ENCODE measurements around the gene THAP11. TPM values are rescaled to one million over a fixed set of nuclear protein-coding genes. Genes with fewer than 3 reads are reported as not detected.

THAP11 gene
- polyA plus RNA-seq, 3 donors, result 17.6 to 84.2 (median 52.5) TPM

DNA sequence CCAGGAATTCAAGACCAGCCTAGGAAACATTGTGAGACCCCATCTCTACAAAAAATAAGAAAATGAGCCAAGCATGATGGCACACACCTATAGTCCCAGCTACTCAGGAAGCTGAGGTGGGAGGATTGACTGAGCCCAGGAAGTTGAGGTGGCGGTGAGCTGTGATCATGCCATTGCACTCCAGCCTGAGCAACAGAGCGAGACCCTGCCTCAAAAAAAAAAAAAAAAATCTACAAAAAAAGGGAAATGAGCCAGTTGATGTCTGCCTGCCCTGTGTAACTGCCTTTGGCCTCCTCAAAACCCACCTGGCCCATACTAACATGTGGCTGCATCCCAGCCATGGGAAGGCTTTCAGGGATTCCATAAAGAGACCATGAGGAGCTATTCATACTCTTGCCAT is 40.2 kb upstream of the THAP11 start:
- peaks cover 20 to 29% of the 10 kb centered on the region in 2 donors for H3K4me1 ChIP-seq (ENCODE audit: control insufficient read depth in 1 of 2, insufficient read depth in 2 of 2, low read length in 2 of 2)

DNA sequence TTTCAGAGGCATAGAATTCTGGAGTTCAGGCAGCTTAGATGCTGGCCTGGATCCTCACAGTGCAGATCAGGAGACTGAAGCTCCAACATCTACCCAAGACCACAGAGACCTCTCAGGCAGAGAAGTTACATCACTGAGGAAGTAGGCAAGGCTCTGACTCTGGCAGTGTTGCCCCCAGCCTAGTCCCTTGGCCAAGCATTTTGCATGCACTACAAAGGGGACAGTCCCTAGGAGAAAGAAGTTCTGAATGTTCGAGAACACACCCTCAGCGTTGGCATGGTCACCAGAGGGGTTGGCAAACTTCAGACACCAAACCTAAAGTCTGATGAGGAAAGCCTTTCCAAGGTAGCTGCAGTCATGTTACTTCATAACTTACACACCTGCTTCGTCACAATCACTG is 38.2 kb upstream of the THAP11 start:
- H3K9me3 Mint-ChIP-seq, result no peaks in the 10 kb centered on the region
- H3K4me3 Mint-ChIP-seq, result no peak overlapping the region
- peaks cover 39% of the 10 kb centered on the region for H3K4me1 Mint-ChIP-seq
- no peak overlapping the region for H3K4me3 ChIP-seq (replicated peaks in 1 of 3; ENCODE audit: low read depth in 2 of 3, low read length in 3 of 3)
- H3K4me2 ChIP-seq (replicated peaks; ENCODE audit: extremely low read depth, low read length, poor library complexity, severe bottlenecking), result no peak overlapping the region
- no CpG with 5 or more reads among the region's 3 CpGs for WGBS (ENCODE audit: insufficient coverage)
- no peak overlapping the region for H3K27ac ChIP-seq (ENCODE audit: low read depth in 1 of 2, low read length in 2 of 2)
- H3K27ac Mint-ChIP-seq, result peak overlapping the region; percentile 11 to 81 (median 70)
- H3K79me2 ChIP-seq (ENCODE audit: insufficient read depth, low read length), result peaks cover 61% of the 10 kb centered on the region
- peaks cover 0 to 2% (median 0%) of the 10 kb centered on the region in 3 donors for H3K27me3 Mint-ChIP-seq (ENCODE audit: low read depth in 3 of 3)
- no peak overlapping the region for H3K9ac ChIP-seq (ENCODE audit: insufficient read depth, low read length, poor library complexity, severe bottlenecking)
- H3K36me3 Mint-ChIP-seq, result peaks cover 35 to 53% of the 10 kb centered on the region in 2 donors
- H3K36me3 ChIP-seq (replicated peaks in 1 of 2; ENCODE audit: control insufficient read depth in 1 of 2, insufficient read depth in 2 of 2, low read length in 2 of 2), result peaks cover 19 to 42% of the 10 kb centered on the region in 2 donors
- intact Hi-C loops (cut with micrococcal nuclease), result loop anchor here in 1 of 2 donors (10.0 kb wide), 1 partner anchor 139 kb away; the partner anchor contains the start of genes ACD, C16orf86, ENKD1 and PARD6A
- DNase-seq, result peak in 2 of 3 donors; percentile 7 to 18
- TF ChIP-seq, protein P1, sequence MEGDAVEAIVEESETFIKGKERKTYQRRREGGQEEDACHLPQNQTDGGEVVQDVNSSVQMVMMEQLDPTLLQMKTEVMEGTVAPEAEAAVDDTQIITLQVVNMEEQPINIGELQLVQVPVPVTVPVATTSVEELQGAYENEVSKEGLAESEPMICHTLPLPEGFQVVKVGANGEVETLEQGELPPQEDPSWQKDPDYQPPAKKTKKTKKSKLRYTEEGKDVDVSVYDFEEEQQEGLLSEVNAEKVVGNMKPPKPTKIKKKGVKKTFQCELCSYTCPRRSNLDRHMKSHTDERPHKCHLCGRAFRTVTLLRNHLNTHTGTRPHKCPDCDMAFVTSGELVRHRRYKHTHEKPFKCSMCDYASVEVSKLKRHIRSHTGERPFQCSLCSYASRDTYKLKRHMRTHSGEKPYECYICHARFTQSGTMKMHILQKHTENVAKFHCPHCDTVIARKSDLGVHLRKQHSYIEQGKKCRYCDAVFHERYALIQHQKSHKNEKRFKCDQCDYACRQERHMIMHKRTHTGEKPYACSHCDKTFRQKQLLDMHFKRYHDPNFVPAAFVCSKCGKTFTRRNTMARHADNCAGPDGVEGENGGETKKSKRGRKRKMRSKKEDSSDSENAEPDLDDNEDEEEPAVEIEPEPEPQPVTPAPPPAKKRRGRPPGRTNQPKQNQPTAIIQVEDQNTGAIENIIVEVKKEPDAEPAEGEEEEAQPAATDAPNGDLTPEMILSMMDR (IDR thresholded peaks at IDR 0.05), result no peak
- peaks cover 26 to 34% of the 10 kb centered on the region in 2 donors for H3K4me1 ChIP-seq (ENCODE audit: control insufficient read depth in 1 of 2, insufficient read depth in 2 of 2, low read length in 2 of 2)
- H3K9me3 ChIP-seq (replicated peaks in 1 of 2; ENCODE audit: control insufficient read depth in 1 of 2, insufficient read depth in 1 of 2, low read length in 2 of 2), result no peaks in the 10 kb centered on the region
- H3K27me3 ChIP-seq (ENCODE audit: control insufficient read depth in 2 of 2, insufficient read depth in 2 of 2, low read length in 2 of 2), result no peaks in the 10 kb centered on the region
- H4K20me1 ChIP-seq (ENCODE audit: insufficient read depth, low read length), result peaks cover 31% of the 10 kb centered on the region
- H2AFZ ChIP-seq (ENCODE audit: insufficient read depth, low read depth, low read length, poor library complexity, severe bottlenecking), result no peak overlapping the region

More for the DNA sequence above, 40.2 kb upstream of the THAP11 start:
- no peaks in the 10 kb centered on the region for H3K9me3 ChIP-seq (replicated peaks in 1 of 2; ENCODE audit: control insufficient read depth in 1 of 2, insufficient read depth in 1 of 2, low read length in 2 of 2)
- H3K4me3 Mint-ChIP-seq, result no peak overlapping the region
- peaks cover 30 to 58% of the 10 kb centered on the region in 2 donors for H3K36me3 ChIP-seq (replicated peaks in 1 of 2; ENCODE audit: control insufficient read depth in 1 of 2, insufficient read depth in 2 of 2, low read length in 2 of 2)
- no peak for DNase-seq
- H3K9me3 Mint-ChIP-seq, result peaks cover 0 to under 1% (median 0%) of the 10 kb centered on the region in 7 donors
- H3K27ac ChIP-seq (ENCODE audit: low read depth in 1 of 2, low read length in 2 of 2), result no peak overlapping the region
- H3K27me3 ChIP-seq (ENCODE audit: control insufficient read depth in 2 of 2, insufficient read depth in 2 of 2, low read length in 2 of 2), result no peaks in the 10 kb centered on the region
- intact Hi-C loops (cut with micrococcal nuclease), result loop anchor here in 1 of 2 donors (10.0 kb wide), 1 partner anchor 137 kb away; the partner anchor contains the start of genes ACD, C16orf86, ENKD1 and PARD6A
- TF ChIP-seq, protein P1 (IDR thresholded peaks at IDR 0.05), result no peak
- no CpG with 5 or more reads among the region's 2 CpGs for WGBS (ENCODE audit: insufficient coverage)
- peaks cover 37% of the 10 kb centered on the region for H3K4me1 Mint-ChIP-seq
- H2AFZ ChIP-seq (ENCODE audit: insufficient read depth, low read depth, low read length, poor library complexity, severe bottlenecking), result no peak overlapping the region
- peaks cover 63% of the 10 kb centered on the region for H3K79me2 ChIP-seq (ENCODE audit: insufficient read depth, low read length)
- H3K9ac ChIP-seq (ENCODE audit: insufficient read depth, low read length, poor library complexity, severe bottlenecking), result no peak overlapping the region
- H3K27me3 Mint-ChIP-seq (ENCODE audit: low read depth in 3 of 3), result no peaks in the 10 kb centered on the region
- peaks cover 44% of the 10 kb centered on the region for H4K20me1 ChIP-seq (ENCODE audit: insufficient read depth, low read length)
- H3K27ac Mint-ChIP-seq, result peak overlapping the region in 2 of 7 donors; percentile 42 to 46
- H3K36me3 Mint-ChIP-seq, result peaks cover 42 to 69% of the 10 kb centered on the region in 2 donors
- no peak overlapping the region for H3K4me3 ChIP-seq (replicated peaks in 1 of 3; ENCODE audit: low read depth in 2 of 3, low read length in 3 of 3)
- H3K4me2 ChIP-seq (replicated peaks; ENCODE audit: extremely low read depth, low read length, poor library complexity, severe bottlenecking), result no peak overlapping the region
